SK-N-SH (cell line): ENCODE data around the gene PRCC.

Experiments used
- CHD2 ChIP-seq: fragments of 150-350 bp; IDR thresholded peaks from 2 replicates; pipeline ENCODE4 v1.6.1; 2018; ENCODE audit warnings: low read length; ENCODE audit not compliant: partially characterized antibody
- CTCF ChIP-seq: fragments of 200-600 bp; sonication (generic); IDR thresholded peaks from 2 replicates; pipeline ENCODE4 v1.6.1; 2017; ENCODE audit warnings: antibody characterized with exemption, mild to moderate bottlenecking, moderate library complexity
- EP300 ChIP-seq, 2 experiments: IDR thresholded peaks; 2 replicates each; pipeline versions ENCODE4 v1.4.0 to v1.6.1; 2012; ENCODE audit warnings: borderline replicate concordance in 1 of 2, low read depth in 1 of 2, low read length in 1 of 2
- JUND ChIP-seq: IDR thresholded peaks from 2 replicates; pipeline ENCODE4 v1.4.0; 2012
- MEF2A ChIP-seq: IDR thresholded peaks from 2 replicates; pipeline ENCODE4 v1.4.0; 2012; ENCODE audit warnings: low read depth, borderline replicate concordance
- MXI1 ChIP-seq: IDR thresholded peaks from 2 replicates; pipeline ENCODE4 v1.6.1; 2012; ENCODE audit warnings: mild to moderate bottlenecking, low read depth, low read length, improper control_type of control experiment
- POLR2AphosphoS5 ChIP-seq: IDR thresholded peaks from 2 replicates; pipeline ENCODE4 v1.6.1; 2012; ENCODE audit warnings: low read depth, low read length
- RAD21 ChIP-seq: IDR thresholded peaks from 2 replicates; pipeline ENCODE4 v1.6.1; 2012; ENCODE audit warnings: mild to moderate bottlenecking, low read length
- RCOR1 ChIP-seq: fragments of 150-350 bp; IDR thresholded peaks from 2 replicates; pipeline ENCODE4 v1.6.1; 2017; ENCODE audit warnings: antibody characterized with exemption, low read length
- SMC3 ChIP-seq: IDR thresholded peaks from 2 replicates; pipeline ENCODE4 v1.6.1; 2012; ENCODE audit warnings: low read depth, low read length, improper control_type of control experiment
- USF2 ChIP-seq: fragments of 150-350 bp; IDR thresholded peaks from 2 replicates; pipeline ENCODE4 v1.6.1; 2017; ENCODE audit warnings: antibody characterized with exemption, low read length, low read depth, borderline replicate concordance
- ZBTB33 ChIP-seq: IDR thresholded peaks from 2 replicates; pipeline ENCODE4 v1.4.0; 2012; ENCODE audit warnings: low read depth, borderline replicate concordance
- TF ChIP-seq, protein P1 (sequence below): IDR thresholded peaks from 2 replicates; pipeline ENCODE4 v1.4.0; 2012; ENCODE audit warnings: low read depth
- TF ChIP-seq, protein P2 (sequence below): IDR thresholded peaks from 2 replicates; pipeline ENCODE4; 2012

DNA sequence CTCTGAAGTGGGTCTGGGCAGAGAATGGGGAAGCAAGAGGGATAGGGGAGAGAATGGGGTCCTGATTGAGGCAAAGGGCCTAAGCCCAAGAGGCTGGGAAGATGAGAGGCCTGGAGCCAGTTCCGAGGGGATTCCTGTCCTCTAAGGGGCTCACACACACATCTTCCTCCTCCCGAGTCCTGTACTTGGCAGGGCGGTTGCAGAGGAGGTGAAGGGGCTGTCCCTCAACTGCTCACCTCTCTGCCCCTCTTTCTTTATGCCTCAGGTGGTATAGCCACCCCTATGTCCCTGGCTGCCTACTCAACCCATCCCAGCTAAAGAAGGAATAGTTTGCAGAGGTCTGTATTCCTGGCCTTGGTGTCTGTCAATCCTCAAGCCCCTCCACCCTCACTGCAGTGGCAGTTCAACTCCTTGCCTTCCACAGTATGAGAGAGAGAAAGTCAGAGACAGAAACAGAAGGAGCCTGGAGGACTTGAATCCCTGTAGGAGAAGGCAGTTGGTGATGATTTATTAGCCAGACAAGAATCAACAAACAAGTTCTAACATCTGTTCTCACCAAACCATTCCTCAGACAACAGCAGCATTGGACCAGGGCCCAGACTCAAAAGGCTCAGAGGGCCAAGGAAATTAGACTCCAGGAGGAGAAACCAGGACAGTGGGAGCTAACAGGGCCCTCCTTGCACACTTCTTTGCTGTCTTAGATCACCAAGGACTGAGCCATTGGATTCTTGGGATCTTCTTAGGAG, 38.6 kb downstream of the PRCC start:
- no peak for TF ChIP-seq JUND
- no peak for TF ChIP-seq CTCF
- TF ChIP-seq CHD2: no peak
- no peak for TF ChIP-seq SMC3
- no peak for TF ChIP-seq RAD21
- TF ChIP-seq, protein P1, sequence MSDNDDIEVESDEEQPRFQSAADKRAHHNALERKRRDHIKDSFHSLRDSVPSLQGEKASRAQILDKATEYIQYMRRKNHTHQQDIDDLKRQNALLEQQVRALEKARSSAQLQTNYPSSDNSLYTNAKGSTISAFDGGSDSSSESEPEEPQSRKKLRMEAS: no peak
- TF ChIP-seq, protein P2, sequence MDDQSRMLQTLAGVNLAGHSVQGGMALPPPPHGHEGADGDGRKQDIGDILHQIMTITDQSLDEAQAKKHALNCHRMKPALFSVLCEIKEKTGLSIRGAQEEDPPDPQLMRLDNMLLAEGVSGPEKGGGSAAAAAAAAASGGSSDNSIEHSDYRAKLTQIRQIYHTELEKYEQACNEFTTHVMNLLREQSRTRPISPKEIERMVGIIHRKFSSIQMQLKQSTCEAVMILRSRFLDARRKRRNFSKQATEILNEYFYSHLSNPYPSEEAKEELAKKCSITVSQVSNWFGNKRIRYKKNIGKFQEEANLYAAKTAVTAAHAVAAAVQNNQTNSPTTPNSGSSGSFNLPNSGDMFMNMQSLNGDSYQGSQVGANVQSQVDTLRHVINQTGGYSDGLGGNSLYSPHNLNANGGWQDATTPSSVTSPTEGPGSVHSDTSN: no peak
- TF ChIP-seq MEF2A: no peak
- no peak for TF ChIP-seq ZBTB33
- TF ChIP-seq EP300 (IDR thresholded peaks at IDR 0.05; ENCODE audit: borderline replicate concordance in 1 of 2, low read depth in 1 of 2, low read length in 1 of 2): no peak; a peak in 1 of 4 replicates
- TF ChIP-seq MXI1: no peak
- TF ChIP-seq POLR2AphosphoS5: no peak
- no peak for TF ChIP-seq USF2
- no peak for TF ChIP-seq RCOR1
